Retinal pigment epithelial cell (primary cell): ENCODE measurements around the gene ATP1A2.

Experiments
- DNase-seq: peaks from one replicate; pipeline ENCODE4 v3.0.0-alpha.2; 2010; ENCODE audit warnings: low read depth
- H3K4me3 ChIP-seq: 2 replicates; pipeline ENCODE4 v1.5.1; 2011; ENCODE audit warnings: mild to moderate bottlenecking, low read length, control low read depth, moderate library complexity
- TF ChIP-seq, protein P1 (sequence below): conservative IDR thresholded peaks from 2 replicates; pipeline ENCODE4 v1.5.1; 2011; ENCODE audit warnings: low read depth, low read length, control low read depth, inconsistent platforms

ATP1A2 gene

GRCh38 chr1:160151303-160151702 is 35.7 kb downstream of the ATP1A2 start, which contains the start of gene ATP1A4:
ATP1A4 (plus strand) TSS chr1:160151603; CDS start chr1:160152041, 438 bp downstream.
- no peak within 1 kb of the TSS for H3K4me3 ChIP-seq
- DNase-seq: no peak
- TF ChIP-seq, protein P1, sequence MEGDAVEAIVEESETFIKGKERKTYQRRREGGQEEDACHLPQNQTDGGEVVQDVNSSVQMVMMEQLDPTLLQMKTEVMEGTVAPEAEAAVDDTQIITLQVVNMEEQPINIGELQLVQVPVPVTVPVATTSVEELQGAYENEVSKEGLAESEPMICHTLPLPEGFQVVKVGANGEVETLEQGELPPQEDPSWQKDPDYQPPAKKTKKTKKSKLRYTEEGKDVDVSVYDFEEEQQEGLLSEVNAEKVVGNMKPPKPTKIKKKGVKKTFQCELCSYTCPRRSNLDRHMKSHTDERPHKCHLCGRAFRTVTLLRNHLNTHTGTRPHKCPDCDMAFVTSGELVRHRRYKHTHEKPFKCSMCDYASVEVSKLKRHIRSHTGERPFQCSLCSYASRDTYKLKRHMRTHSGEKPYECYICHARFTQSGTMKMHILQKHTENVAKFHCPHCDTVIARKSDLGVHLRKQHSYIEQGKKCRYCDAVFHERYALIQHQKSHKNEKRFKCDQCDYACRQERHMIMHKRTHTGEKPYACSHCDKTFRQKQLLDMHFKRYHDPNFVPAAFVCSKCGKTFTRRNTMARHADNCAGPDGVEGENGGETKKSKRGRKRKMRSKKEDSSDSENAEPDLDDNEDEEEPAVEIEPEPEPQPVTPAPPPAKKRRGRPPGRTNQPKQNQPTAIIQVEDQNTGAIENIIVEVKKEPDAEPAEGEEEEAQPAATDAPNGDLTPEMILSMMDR: no peak

DNA sequence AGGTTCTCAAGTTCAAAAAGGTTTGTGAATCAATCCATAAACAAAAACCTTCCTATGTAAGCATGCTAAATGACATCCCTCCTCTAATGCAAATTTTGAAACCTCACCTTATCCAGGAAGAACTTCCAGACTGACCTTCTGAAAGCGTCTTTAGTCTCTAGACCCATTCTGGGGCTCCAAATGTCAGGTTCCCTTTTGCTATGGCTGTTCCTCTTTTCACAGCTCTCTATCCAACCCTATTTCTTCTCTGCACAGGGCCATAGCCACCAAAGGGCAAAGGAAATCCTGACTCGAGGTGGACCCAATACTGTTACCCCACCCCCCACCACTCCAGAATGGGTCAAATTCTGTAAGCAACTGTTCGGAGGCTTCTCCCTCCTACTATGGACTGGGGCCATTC is 39.2 kb downstream of the ATP1A2 start:
- no peak for DNase-seq
- TF ChIP-seq, protein P1: no peak
- H3K4me3 ChIP-seq: no peak overlapping the region

GRCh38 chr1:160156361-160156760 is 40.8 kb downstream of the ATP1A2 start:
- H3K4me3 ChIP-seq: no peak overlapping the region
- DNase-seq: no peak
- TF ChIP-seq, protein P1: no peak

DNA sequence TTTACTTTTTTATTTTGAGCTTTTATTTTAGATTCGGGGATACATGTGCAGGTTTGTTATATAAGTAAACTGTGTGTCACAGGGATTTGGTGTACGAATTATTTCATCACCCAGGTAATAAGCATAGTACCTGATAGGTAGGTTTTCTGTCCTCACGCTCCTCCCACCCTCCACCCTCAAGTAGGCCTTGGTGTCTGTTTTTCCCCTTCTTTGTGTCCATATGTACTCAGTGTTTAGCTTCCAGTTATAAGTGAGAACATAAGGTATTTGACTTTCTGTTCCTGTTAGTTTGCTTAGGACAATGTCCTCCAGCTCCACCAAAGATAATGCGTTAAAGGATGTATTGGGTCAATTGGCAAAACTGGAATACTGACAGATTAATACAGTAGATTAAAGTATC is 41.6 kb downstream of the ATP1A2 start:
- H3K4me3 ChIP-seq: no peak overlapping the region
- DNase-seq: no peak
- TF ChIP-seq, protein P1: no peak

- TF ChIP-seq, protein P1: no peak
Measured at GRCh38 chr1:160158031-160158430, 42.5 kb downstream of the ATP1A2 start.

GRCh38 chr1:160158534-160158933 is 43.0 kb downstream of the ATP1A2 start:
- no peak overlapping the region for H3K4me3 ChIP-seq
- no peak for DNase-seq
- TF ChIP-seq, protein P1: no peak

More at GRCh38 chr1:160158031-160158430, 42.5 kb downstream of the ATP1A2 start:
- no peak overlapping the region for H3K4me3 ChIP-seq
- DNase-seq: no peak

DNA sequence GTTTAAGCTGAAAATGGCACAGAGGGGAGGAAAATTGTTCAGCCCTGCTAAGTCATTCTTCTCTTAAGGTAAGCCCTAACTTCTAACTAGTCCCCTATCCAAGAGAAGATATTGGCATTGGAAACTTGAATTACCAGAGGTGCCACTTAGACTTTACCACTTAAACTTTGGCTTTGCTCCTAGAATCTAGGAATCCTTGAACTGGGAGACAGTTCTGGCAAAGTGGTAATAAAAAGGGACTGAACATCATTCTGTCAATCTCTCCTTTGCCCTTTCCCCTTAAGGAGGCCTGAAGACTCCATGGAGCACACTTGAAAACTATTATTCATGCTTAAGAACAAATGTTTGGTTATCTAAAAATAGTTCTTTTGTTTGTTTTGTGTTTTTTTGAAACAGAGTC is 44.3 kb downstream of the ATP1A2 start:
- H3K4me3 ChIP-seq: no peak overlapping the region
- DNase-seq: no peak
- TF ChIP-seq, protein P1: no peak
